GM19025 (cell line): ENCODE measurements around the gene NANOGP8.

Experiments
- ATAC-seq: cut with Tn5 transposase; IDR thresholded peaks from one replicate; pipeline ENCODE4 v1.9.1; 2021; ENCODE audit warnings: mild to moderate bottlenecking, low read depth, moderate library complexity; ENCODE audit not compliant: unreplicated experiment

Gene NANOGP8

GRCh38 chr15:35061825-35062737 is 23.0 kb downstream of the NANOGP8 start:
- ATAC-seq, result peak; percentile 62

- ATAC-seq, result no peak
Observed at GRCh38 chr15:35061161-35061824, 23.8 kb downstream of the NANOGP8 start.

GRCh38 chr15:35060591-35060990 is 24.5 kb downstream of the NANOGP8 start:
- ATAC-seq, result no peak

- ATAC-seq, result no peak
Observed at GRCh38 chr15:35058534-35059054, 26.5 kb downstream of the NANOGP8 start.

GRCh38 chr15:35055416-35056105 is 29.5 kb downstream of the NANOGP8 start:
- ATAC-seq, result no peak

GRCh38 chr15:35054380-35054779 is 30.7 kb downstream of the NANOGP8 start:
- ATAC-seq, result no peak

GRCh38 chr15:35047996-35048395 is 37.1 kb downstream of the NANOGP8 start:
- no peak for ATAC-seq

GRCh38 chr15:35047528-35047927 is 37.6 kb downstream of the NANOGP8 start:
- no peak for ATAC-seq

- no peak for ATAC-seq
Observed at GRCh38 chr15:35043373-35044095, 41.6 kb downstream of the NANOGP8 start.

- no peak for ATAC-seq
Observed at GRCh38 chr15:35040339-35041255, 44.5 kb downstream of the NANOGP8 start.

GRCh38 chr15:35038626-35039451 is 46.3 kb downstream of the NANOGP8 start:
- ATAC-seq, result no peak
